Fibroblast of peridontal ligament (primary cell): ENCODE data around the gene AMBRA1.

ENCODE experiments used
- DNase-seq: peaks from one replicate; pipeline ENCODE4 v3.0.0-alpha.2; 2010; ENCODE audit errors: extremely low read depth

AMBRA1 gene

DNA sequence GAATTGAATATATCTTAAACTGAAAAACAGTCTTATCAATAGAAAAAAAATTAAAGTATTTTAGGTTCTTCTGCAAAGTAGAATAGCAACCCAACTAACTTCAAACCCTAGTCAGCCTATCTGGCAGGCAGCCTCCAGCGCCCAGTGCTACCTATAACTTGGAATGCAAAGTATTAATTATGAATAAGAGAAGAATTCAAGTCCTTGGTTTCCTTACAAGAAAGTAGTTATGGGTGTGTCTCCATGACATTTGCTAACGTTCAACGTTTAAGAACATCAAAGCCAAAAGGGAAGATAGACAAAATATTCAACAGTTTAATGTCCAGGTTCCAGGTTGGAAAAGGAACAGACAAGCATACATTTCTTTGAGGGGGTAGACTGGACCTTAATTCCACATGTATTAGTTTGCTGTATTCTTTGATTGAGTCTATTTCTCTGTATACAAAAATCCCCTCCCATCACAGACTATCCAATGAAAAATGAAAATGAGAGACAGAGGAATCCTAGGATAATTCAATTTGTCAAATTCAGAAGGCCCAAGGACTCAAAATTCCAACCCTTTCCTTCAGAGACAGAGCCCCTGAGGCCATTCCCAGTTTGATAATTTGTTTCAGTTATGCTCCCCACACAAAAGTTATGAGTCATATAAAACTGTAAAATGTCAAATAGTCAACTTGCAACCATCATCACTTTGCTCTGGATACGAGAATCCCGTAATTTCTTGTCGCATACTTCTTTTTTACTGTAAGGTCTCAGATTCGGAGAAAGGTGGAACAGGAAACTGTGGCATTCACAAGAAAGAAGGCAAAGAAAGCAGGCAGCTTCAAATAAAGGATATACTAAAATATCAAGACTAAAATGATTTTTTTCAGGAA is 118.5 kb downstream of the AMBRA1 start:
- no peak for DNase-seq

DNA sequence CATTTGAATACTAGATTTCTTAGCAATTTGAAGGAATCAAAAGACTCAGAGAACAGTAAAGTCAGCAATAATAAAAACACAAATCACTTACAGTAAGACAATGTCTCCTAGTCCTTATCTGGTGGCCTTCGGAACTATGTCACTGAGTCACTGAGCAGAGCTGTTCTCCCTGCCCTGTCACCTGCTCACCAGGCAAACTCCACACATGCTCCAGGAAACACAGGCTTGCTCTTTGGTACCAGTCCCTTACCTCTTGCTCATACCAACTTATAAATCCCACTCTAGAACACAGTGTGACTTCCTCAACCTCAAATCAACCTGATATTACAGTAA is 121.2 kb downstream of the AMBRA1 start:
- DNase-seq: no peak

DNA sequence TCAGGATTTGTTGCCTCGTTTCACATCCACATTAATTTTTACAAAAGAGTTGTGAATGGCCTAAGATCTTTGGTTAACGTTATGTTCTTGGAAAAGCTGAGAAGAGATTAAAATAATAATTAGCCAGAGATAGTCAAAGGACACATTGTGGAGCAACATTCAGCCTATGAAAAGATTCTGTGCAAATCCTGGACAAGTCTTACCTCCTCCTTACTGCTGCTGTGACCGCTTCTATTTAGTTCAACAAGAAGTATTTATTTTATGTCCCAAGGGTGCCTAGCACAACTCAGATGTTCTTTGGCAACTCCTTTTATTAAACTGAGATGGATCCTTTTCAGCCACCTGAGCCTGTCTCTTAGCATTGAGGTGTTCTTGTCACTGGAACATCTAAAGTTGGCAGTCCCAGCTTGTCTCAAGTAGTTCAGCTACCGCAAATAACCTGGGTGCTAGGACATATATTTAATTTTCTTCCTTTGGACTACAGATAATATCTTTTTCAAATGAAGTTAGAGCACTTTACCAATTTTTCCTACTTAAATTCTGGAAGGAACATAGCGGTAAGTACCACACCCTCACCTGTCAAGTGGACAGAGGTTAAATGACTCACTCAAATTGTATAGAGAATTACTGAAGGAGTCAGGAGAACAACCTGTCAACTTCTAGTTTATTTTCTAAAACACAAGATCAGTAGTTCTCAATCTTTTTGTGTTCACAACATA is 121.7 kb downstream of the AMBRA1 start:
- no peak for DNase-seq

DNA sequence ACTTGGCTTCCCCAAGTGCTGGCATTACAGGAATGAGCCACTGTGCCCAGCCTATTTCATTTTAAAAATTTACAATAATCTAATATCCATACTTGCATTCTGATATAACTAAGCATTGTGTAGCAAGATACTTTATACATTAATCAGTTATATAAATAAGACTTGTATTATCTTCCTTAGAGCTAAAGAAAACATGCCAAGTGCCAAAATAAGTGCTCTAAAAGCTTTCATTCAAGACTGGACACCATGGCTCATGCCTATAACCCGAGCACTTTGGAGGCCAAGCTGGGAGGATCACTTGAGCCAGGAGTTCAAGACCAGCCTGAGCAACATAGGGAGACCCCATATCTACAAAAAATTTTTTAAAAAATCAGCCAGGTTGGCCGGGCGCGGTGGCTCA is 123.9 kb downstream of the AMBRA1 start:
- DNase-seq: no peak

DNA sequence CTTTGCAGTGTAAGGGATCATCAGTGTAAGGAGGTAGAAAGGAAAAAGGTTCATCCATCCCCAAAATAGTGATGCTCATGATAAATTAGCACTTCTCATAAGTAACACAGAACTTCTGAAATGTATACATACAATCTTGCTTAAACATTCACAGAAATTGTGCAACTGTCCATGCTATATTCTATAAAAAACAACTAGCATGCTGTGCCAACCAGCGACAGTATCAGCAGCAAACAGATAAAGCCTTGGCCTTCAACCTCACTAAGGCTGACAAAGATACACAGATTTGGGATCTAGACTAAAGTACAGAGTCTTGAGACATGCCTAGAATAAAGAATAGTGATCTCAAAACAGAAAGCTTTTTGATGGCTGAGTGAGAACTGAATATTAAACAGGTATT is 128.1 kb downstream of the AMBRA1 start:
- no peak for DNase-seq

DNA sequence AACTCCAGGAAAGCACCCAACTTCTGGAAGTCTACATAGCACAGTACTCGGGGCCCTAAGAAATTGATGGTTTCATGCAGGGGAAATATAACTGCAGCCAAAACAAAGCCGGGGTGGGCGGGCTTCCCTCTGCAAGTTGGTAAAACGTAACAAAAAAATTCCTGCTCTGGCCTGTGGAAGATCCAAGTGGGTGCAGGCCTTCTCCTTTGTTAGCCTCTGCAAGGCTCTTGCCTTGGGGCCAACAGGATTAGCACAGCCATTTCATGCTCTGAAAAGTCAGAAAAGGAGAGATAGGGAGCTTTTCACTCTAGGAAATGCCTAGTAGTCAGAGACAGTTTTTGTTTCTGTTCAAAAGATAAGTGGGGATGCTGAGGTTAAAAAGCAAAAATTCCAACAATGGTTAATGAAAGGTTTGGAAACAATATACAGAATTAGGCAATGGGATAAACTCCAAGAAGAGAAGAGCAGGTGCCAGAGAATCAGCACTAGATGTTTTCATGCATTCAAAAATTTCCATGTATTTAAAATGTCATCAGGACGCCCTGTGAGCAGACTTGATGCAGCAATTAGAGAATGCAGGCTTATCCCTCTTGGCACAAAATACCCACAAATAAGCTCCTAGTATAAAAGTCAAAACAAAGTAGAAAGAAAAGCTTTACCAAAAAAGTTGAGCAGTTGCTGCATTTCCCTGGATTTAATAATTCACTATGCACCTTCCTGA is 130.0 kb downstream of the AMBRA1 start:
- no peak for DNase-seq

DNA sequence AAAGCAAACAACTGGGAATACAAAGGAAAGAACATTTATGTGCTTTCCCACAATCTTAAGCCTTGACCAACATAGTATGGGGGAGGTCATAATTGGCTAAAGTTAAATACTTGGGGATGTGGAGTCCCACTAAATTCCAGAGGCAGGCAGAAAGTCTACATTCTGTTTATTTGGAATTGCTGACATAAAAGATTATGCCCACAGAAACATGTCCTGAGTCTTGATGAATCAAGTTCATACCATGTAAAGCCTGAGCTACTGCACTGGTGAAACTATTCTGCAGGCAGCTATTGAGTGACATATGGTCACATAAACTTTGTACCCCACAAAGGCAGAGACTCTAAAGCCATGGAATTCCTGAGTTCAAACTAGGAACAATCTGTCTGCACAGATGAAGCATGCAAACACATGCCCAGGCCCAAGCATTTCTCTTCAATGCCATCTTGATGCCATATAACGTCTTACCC is 132.3 kb downstream of the AMBRA1 start:
- peak; percentile 66 for DNase-seq

DNA sequence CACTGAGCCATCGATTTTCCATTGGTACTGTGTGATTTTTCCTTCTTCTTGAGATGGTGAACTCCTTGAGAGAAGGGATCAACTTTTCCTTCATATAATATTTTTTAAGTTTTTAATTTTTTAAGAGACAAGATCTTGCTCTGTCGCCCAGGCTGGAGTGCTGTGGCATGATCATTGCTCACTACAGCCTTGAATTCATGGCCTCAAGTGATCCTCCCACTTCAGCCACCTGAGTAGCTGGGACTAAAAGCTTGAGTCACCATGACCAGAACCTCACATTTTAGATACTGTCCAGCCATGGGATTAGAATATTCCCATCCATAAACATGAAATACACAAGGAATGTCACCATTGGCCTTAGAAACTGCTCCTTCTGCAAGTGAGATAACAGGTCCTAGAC is 135.3 kb downstream of the AMBRA1 start:
- DNase-seq: no peak

DNA sequence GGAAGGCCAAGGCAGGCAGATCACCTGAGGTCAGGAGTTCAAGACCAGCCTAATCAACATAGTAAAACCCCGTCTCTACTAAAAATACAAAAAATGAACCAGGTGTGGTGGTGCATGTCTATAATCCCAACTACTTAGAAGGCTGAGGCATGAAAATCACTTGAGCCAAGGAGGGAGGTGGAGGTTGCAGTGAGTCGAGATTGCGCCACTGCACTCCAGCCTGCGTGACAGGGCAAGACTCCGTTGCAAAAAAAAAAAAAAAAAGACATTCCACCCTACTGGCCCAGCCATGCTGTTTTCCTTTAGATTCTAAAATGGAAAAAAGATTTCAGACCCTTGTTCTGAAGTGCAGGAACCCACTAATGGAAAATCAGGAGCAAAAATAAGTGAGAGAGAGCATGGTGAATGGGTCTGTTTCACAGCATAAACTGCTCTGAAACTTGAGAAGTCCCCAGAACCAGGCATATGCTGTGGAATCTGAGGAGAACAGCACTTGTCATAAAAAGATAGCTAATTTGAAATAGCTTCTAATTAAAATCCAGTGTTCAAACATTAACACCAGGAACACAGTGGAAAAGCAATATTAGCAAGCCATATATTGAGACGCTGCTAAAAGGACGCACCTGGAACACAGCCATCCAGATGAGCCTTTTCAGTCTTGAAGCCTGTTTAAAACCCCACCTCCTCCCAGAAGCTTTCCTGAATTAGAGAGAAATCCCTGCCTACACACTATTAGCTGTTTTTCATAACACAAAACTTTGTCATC is 136.0 kb downstream of the AMBRA1 start:
- peak; percentile 16 for DNase-seq

DNA sequence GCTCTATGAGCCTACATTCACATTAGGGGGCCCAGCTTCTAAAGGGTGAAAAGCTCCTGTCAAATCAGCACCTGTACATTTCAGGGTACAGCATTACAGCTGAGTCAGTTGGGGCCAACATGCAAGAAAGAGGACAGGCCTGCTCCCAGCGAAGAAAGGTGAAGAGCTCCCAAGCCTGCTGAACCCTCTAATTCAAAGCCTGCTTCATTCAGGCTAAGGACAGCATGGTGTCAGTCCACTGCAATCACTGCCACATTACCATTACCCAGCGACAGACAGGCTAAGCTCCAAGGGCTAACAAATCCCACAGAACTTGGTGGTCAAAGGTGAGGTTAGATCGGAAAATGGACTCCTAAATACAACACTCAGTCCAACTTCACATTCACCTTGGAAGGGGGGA is 136.8 kb downstream of the AMBRA1 start:
- no peak for DNase-seq

DNA sequence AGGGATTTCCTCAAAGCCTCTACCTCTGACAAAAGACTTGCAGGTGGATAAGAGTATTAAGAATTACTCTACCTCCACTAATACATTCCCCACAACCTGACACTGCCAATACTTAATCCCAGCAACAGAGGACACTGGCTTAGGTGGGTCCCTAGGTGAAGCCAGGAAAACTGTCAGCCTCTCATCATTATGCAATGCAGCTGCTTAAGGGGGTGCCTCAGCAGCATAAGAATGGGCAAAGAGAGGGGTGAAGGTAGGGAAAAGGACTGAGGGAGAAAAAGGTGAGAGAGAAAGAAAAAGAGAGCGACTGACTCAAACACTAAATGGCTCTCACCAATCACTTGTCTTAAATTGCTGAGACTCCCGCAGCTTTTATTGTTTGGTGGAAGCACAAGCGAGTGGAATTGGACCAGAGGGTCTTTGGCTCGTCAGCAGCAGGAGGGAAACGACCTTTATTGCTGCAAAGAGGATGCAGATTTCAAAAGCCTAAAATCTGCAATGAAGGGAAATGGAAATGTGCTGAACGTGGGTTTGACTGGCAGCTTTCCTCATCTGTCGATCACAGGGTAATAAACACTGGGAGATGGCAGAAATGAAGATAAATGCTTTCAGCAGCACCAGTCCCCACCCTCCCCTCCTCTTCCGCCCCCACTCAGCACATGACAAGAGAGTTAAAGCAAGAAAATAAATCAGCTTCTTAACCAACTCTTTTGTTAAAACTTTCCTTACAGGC is 137.4 kb downstream of the AMBRA1 start:
- DNase-seq: no peak

DNA sequence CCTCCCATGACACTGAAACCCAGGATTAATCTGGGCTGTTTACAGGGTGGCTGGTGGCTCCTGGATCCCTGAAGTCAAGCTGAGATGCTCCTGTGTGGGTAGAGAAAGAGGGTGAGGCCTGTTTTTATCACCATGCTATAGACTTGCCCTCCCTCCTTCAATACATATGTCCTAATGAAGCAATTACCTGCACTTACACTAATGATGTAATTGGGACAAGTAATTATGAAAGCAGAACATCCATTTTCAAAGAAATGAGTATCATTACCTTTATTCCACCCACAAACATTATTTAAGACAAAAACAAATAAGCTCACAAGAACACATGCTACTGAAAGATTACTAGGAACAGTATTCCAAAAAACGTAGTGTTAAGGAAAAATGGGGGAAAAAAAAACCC is 138.0 kb downstream of the AMBRA1 start:
- DNase-seq: no peak

DNA sequence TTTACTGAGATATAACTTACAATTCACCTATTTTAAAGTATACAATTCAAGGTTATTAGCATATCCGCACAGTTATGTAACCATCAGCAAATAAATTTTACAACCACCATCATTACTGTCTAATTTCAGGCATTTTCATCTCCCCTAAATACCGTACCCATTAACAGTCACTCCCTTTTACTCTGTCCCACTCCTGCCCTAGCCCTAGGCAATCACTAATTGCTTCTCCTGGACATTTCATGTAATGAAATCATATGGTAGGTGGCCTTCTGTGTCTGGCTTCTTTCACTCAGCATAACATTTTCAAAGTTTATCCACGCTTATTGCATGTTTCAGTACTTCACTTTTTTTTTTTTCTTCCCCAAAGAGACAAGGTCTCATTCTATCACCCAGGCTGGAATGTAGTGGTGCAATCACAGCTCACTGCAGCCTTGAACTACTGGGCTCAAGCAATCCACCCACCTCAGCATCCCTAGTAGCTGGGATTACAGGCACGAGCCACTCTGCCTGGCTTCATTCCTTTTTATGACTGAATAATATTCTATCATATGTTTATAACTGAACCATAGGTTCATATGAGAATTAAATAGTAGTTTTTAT is 140.8 kb downstream of the AMBRA1 start:
- DNase-seq: no peak

DNA sequence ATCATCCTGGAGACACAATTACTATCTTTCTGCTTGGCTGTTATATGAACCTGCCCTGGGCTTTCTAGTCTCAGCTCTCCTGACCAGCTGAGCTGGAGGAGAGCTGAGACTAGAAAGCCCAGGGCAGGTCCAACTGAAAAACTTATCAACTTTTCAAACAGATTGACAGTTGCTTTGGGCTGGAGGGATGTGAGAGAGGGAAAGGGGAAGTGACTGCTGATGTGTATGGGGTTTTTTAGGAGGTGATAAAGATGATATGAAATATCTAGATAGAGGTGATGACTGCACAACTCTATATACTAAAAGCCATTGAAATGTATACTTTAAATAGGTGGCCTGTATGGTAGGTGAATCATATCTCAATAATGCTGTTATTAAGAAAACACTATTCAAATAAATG is 142.1 kb downstream of the AMBRA1 start:
- DNase-seq: no peak

DNA sequence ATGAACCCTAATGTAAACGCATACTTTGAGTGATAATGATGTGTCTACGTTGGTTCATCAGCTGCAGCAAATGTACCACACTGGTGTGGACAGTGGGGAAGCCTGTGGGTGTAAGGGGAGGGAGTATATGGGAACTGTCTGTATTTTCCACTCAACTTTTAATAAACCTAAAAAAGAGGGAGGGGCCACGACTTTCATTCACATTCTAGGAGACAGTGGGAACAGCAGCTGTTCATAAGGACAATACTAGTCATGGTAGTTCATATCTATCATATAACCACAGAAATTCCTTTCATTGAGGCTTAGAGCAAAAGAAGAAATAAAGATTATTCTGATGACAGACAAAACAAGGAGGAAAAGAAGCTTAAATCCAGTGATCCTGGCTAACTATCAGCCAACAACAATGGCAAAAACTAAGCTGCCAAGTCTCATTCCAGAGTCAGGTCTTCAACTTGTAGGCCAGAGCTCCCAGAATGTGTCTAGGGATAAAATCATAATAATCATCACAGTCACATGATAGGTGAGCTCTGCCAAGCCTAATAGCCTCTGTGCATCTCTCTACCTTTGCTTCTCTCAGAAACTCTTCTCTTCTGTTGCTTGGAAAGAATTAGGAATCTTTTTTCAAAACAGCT is 142.9 kb downstream of the AMBRA1 start:
- peak; percentile 19 for DNase-seq

DNA sequence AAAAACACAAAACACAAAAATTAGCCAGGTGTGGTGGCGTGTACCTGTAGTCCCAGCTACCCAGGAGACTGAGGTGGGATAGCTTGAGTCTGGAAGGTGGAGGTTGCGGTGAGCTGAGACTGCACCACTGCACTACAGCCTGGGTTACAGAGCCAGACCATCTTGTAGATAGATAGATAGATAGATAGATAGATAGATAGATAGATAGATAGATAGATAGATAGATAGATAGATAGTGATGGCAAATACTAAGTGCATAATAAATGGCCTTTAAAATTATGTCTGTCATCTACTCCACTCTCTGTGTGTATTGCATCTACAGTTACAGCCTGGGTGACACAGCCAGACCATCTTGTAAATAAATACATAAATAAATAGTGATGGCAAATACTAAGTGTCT is 146.3 kb downstream of the AMBRA1 start:
- DNase-seq: no peak

DNA sequence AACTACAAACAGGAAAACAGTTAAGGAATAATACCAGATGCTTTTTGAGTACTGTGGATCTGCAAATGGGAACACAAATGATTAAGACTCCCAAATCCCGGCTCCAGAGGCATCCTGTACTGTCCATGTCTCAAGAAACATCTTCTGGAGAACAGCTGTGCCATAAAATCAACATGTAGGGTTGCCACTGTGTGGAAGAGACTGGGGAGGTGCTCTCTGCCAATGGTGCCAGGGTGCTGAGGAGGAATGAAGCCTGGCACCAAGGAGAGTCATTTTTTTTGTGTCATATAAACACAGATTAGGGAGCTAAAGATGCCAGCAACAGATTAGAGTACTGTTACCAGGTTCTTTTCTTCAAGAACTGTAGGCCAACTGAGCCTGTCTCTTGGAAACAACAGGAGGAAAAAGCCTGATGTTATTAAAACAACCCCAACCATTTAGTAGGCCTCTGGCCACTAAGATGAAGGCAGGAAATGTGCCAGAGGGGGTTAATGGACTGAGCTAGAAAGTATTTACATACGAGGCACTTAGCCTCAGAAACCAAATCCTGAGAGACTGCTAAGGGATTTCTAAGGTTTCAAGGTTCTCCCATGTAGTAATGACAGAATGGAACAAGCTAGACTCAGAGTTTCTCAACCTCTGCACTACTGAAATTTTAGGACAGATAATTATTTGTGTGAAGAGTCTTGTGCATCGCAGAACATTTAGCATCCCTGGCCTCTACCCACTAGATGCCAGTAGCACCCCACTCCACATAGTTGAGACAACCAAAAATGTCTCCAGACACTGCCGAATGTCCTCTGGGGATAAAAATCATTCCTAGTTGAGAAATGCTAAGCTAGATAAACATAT is 147.7 kb downstream of the AMBRA1 start:
- peak; percentile 77 for DNase-seq

DNA sequence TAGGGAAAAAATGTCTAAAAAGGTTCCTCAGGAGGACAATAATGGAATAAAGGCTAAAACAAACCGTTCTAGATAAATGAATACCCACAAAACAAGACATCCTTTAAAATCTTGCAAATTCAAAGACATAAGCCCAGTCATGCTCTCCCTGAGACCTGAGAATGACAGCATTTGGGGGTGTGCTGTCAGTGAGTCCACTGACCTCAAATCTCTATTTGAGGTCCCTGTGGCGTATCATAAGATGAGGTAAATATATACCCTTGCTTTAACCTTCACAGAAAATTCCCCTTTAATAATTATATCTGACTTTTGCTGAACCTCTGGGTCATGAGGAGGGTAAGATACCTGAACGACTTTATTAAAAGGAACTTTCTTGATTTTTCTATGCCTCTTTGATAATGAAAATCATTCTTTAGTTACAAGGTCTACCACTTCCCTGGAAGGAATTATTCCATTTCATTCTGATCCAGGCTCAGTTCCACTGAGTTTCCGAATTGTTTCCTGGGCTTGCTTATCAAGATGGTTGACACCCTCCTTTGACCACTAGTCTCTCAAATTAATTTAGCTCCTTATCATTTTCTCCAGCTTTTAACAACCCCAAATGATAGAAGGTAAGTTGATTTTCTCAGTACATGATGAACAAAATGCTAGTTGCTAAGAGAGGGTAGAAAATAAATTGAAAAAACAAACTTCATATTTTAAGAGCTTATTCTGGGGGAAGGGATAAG is 148.5 kb downstream of the AMBRA1 start:
- no peak for DNase-seq

DNA sequence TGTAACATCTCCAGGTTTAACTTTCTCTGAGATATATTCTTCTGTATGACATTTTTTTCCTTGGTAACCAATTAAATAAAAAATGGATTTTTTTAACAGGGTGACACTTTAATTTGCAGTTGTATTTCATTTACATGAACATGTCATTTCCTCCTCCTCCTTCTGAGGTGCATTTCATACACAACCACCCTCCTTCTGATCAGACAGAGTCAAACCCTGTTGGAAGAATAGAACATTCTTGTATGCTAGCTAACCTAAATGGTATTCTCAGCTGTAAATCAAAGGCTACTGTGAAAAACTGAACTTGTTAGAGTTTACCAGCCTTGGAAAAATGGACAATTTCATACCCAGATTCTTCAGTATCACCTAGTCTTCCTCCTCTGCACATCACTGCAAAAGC is 149.5 kb downstream of the AMBRA1 start:
- no peak for DNase-seq
